Measurements from ENCODE around the gene GPATCH1.
A peak's percentile ranks its signal among the peaks of the same experiment; 100 is the strongest.

The GPATCH1 gene

GRCh38 chr19:33064792-33065550 lies 16.0 kb upstream of the GPATCH1 start, which contains the start of gene RHPN2:
RHPN2 (minus strand) TSS chr19:33064888; CDS start chr19:33064852, 36 bp downstream.
- DNase-seq, result peak; percentile 61

DNA sequence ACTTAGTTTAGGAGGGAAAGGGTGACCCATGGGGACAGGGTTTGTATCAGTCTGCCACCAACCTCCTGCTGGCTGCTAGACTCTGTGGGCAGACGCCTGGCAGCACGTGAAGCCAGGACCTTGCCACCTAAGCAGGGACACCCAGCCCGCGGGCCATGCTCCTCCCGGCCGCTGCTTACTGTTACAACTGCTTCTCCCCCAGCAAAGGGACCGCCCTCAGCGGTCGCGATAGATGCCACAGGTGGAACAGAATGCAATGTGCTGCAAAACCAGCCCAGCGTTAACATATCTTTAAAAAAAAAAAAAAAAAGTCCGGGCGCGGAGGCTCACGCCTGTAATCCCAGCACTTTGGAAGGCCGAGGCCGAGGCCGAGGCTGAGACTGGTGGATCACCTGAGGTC lies 14.4 kb upstream of the GPATCH1 start:
- DNase-seq, result no peak

- DNase-seq, result no peak
Observed at GRCh38 chr19:33067121-33067520, 13.9 kb upstream of the GPATCH1 start.

DNA sequence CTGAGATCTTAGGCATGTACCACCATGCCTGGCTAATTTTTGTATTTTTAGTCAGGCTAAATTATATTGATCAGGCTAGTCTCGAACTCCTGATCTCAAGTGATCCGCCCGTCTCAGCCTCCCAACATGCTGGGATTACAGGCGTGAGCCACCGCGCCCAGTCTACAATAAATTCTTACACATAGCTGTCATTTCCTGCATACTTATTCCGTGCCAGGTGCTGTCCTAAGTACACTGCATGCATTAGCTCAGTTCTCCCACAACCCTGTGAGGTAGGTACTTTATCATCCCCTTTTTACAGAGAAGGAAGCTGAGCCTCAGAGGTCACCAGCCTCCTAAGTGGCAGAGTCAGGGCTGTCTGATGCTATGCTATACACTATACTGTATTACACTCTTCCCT lies 9.1 kb upstream of the GPATCH1 start:
- DNase-seq, result no peak

GRCh38 chr19:33075519-33075918 lies 5.5 kb upstream of the GPATCH1 start:
- no peak for DNase-seq

DNA sequence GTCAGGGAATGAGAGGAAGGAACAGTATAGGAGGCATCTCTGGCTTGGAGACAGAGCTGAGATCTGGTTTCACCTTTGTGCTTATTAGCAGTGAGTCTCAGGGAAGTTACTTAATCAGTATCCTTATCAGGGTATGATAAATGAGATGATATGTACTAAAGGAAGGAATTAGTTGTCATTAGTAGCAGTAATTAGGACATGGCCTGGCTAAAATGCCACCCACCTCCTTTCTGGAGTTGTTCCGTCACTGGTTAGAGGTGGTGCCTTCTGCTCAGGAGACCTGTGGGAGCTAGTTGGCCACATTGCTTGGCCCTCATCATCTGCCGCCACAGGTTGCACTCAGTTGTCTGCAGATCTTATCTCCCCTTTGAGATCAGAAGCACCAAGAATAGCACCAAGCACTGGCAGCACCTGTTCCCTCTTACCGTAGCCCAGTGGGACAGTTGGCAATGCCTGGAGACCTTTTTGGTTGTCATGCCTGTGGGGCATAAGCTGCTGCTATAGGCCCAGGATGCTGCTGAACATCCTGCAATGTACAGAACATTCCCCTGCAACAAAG lies 4.7 kb downstream of the GPATCH1 start:
- DNase-seq, result no peak

DNA sequence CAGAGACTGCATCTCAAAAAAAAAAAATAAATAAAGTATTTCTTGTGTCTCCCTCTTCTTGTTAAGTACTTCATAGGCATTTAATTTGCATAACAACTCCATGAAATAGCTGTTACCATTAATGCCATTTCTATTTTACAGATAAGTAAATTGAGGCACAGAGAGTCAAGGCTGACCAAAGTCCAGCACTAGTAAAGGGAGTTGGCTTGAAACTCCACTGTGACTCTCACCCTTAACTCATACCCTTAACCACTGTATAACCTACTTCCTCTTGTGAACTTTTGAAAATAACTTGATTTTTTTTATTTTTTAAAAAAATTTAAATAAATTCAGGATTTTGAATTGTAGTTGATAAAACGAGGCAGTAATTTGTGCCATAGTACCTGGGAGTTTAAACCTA lies 6.0 kb downstream of the GPATCH1 start:
- no peak for DNase-seq

DNA sequence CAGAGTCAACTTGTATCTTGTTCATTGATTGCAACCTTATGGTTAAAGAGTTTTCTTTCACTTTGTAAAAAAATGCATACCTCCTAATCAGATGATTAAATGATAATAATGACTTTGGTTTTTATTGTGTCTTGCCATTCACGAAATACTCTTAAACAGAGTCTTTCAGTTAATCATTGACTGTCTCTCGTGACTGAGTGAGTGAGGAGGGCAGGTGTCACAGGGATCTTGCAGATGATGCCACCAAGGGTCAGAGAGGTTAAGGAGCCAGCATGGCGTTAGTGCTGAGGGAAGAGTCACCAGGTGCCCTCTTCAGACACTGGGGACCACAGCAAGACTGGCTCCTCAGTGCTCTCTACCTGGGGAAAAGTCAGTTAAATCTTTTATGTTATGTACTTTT lies 8.0 kb downstream of the GPATCH1 start:
- DNase-seq, result no peak

- no peak for DNase-seq
Observed at GRCh38 chr19:33090179-33090578, 9.2 kb downstream of the GPATCH1 start.

GRCh38 chr19:33093420-33094210 lies 12.6 kb downstream of the GPATCH1 start:
- DNase-seq, result no peak

- DNase-seq, result no peak
Observed at GRCh38 chr19:33094436-33095067, 13.6 kb downstream of the GPATCH1 start.

- DNase-seq, result no peak
Observed at GRCh38 chr19:33096005-33096404, 15.0 kb downstream of the GPATCH1 start.

DNA sequence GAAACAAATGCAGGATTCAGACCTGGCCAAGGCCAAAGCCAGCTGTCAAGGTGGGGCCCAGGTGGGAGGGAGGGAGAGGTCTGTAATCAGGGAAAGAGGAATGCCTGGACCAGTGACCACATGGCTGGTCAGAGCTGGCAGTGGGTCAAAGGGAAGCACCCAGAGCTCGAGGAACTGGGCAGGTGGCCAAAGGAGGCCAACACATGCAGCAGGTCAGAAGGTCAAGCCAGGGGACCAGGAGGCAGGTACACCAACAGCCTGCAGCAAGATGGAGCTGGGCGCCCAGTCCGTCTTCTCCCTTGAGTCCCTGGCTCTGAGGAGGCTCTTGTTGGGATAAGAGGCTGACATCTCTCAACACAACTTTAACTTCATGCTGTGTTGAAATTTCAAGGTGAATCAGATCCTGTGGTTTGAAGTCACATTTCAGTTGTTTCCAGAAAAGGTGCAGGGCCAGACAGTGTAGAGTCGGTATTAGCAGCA lies 17.1 kb downstream of the GPATCH1 start:
- no peak for DNase-seq

GRCh38 chr19:33100894-33101644 lies 20.1 kb downstream of the GPATCH1 start:
- DNase-seq, result no peak

- DNase-seq, result no peak
Observed at GRCh38 chr19:33102893-33103292, 21.9 kb downstream of the GPATCH1 start.

- DNase-seq, result no peak
Observed at GRCh38 chr19:33108161-33108560, 27.2 kb downstream of the GPATCH1 start.

GRCh38 chr19:33110137-33110910 lies 29.3 kb downstream of the GPATCH1 start:
- DNase-seq, result no peak

- no peak for DNase-seq
Observed at GRCh38 chr19:33111587-33111986, 30.6 kb downstream of the GPATCH1 start.

GRCh38 chr19:33114312-33114711 lies 33.3 kb downstream of the GPATCH1 start:
- no peak for DNase-seq

DNA sequence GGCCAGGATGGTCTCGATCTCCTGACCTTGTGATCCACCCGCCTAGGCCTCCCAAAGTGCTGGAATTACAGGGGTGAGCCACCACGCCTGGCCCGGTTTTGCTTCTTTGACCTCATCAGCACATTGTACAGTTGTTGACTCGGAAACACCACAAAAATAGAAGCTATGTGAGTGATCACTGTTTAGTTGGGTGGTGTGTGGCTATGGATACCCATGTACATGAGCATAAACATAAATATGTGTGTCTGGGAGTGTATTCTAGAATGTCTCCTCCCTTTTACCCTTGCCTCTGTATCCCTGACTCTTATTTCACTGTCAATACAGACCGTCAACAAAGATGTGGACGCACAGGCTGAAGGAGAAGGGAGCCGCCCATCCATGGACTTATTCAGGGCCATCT lies 36.5 kb downstream of the GPATCH1 start:
- no peak for DNase-seq

DNA sequence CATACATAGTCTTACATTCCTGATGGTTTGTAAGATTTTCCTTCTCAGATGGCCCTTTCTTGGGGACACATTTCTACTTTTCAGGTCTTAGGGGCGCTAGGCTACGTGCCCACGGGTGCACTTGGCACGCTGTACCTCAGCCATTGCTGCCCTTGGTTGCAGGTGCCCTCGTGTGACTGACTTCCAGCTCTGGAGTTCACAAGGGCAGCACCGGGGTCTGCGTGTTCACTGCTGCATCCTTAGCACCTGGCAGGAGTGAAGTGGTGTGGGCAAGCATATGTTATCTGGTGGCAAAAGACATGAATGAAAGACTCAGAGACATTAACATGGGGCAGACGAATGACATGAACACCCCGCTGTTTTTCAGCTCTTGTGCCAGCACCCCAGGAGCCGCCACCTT lies 37.7 kb downstream of the GPATCH1 start:
- no peak for DNase-seq
